Measurements from ENCODE around the gene RBM4. TPM values are rescaled to one million over a fixed set of nuclear protein-coding genes. Genes with fewer than 3 reads are reported as not detected.
A peak's percentile ranks its signal among the peaks of the same experiment; 100 is the strongest.

The RBM4 gene
- total and polyA plus RNA-seq, 9 of the 15 experiments (the other 6 are each of a cell fraction or from before 2014, with no cell fraction given) = 81.6 to 233 (median 122) TPM

- WGBS (ENCODE audit: insufficient coverage, low coverage, missing lambda C conversion rate) = 65% methylated on average over 12 of the region's 13 CpGs
Measured at GRCh38 chr11:66614073-66614472, 24.4 kb upstream of the RBM4 start.

More at GRCh38 chr11:66614073-66614472, 24.4 kb upstream of the RBM4 start:
- no peak for DNase-seq (ENCODE audit: extremely low read depth in 1 of 4, low spot score in 3 of 4)
- H3K79me2 ChIP-seq (ENCODE audit: control insufficient read depth, insufficient read depth, low read length) = peaks cover 42% of the 10 kb centered on the region
- no TSS peak for BruUV-seq (replicated peaks)
- no peaks in the 10 kb centered on the region for H3K9me3 ChIP-seq (replicated peaks; ENCODE audit: control insufficient read depth, insufficient read depth, low read depth, low read length)
- peaks cover 20% of the 10 kb centered on the region for H3K36me3 ChIP-seq (ENCODE audit: control insufficient read depth, insufficient read depth, low read length)
- ATAC-seq = no peak
- peaks cover 25% of the 10 kb centered on the region for H4K20me1 ChIP-seq (replicated peaks; ENCODE audit: control insufficient read depth, insufficient read depth, low read length)
- H2AFZ ChIP-seq (ENCODE audit: low read depth, low read length) = no peak overlapping the region
- H3K9me1 ChIP-seq (ENCODE audit: control insufficient read depth, insufficient read depth, low read length) = no peaks in the 10 kb centered on the region
- no peak for TF ChIP-seq ZNF165 (CRISPR knock-in tag; IDR thresholded peaks at IDR 0.05; ENCODE audit: borderline replicate concordance)
- TF ChIP-seq FOSL1 (tag; conservative IDR thresholded peaks at IDR 0.05) = no peak
- no peak for TF ChIP-seq MBD2 (IDR thresholded peaks at IDR 0.05; ENCODE audit: borderline replicate concordance, low read depth)
- no peak for TF ChIP-seq ILF3 (IDR thresholded peaks at IDR 0.05; ENCODE audit: borderline replicate concordance)
- TF ChIP-seq ZEB2 (IDR thresholded peaks at IDR 0.05) = no peak
- no peak for TF ChIP-seq SP2 (IDR thresholded peaks at IDR 0.05; ENCODE audit: extremely low read depth, low read depth, low read length, poor library complexity, severe bottlenecking)
- no peak for TF ChIP-seq ATF3 (IDR thresholded peaks at IDR 0.05)
- no peak for TF ChIP-seq ATF3 (CRISPR knock-in tag; conservative IDR thresholded peaks at IDR 0.05)
- H3K4me2 ChIP-seq (ENCODE audit: insufficient read depth, low read length) = no peak overlapping the region
- FAIRE-seq = no peak
- CTCF ChIA-PET (ENCODE audit: low intra/inter-chr PET ratio) = interaction anchor here (0.7 kb wide), 1 partner anchor 44 kb away, joined by 9 read pairs; no protein-coding TSS in a partner anchor
- peak overlapping the region in 1 of 2 experiments; percentile 37; a peak in 1 of 4 replicates for H3K9ac ChIP-seq (ENCODE audit: insufficient read depth in 1 of 2, low read depth in 2 of 2, low read length in 2 of 2)
- H3K27me3 ChIP-seq (ENCODE audit: control insufficient read depth in 2 of 2, insufficient read depth in 2 of 2, low read length in 2 of 2) = no peaks in the 10 kb centered on the region
- H3K4me1 ChIP-seq (replicated peaks in 1 of 2; ENCODE audit: control insufficient read depth in 2 of 2, insufficient read depth in 2 of 2, low read length in 2 of 2) = peaks cover 9 to 27% of the 10 kb centered on the region in 2 experiments; a peak in 3 of 5 replicates
- POLR2A ChIA-PET = interaction anchor here (0.7 to 4.9 kb wide), 7 partner anchors 9 to 325 kb away, joined by 3 to 34 read pairs (median 6); partner anchors contain the start of genes RBM4 and YIF1A
- no peak overlapping the region for H3K27ac ChIP-seq (ENCODE audit: extremely low read depth, low read depth, low read length)
- intact Hi-C loops (cut with micrococcal nuclease) (no loop called here), in situ Hi-C loops (cut with MboI) (no loop called here)
- no peak overlapping the region for H3K4me3 ChIP-seq
